HG03045 (cell line): ENCODE measurements around the gene HSPA1A.
A peak's percentile ranks its signal among the peaks of the same experiment; 100 is the strongest.

Experiments
- ATAC-seq: cut with Tn5 transposase; IDR thresholded peaks from one replicate; pipeline ENCODE4 v1.9.1; 2021; ENCODE audit warnings: mild to moderate bottlenecking, moderate library complexity; ENCODE audit not compliant: unreplicated experiment

HSPA1A gene

GRCh38 chr6:31815025-31815838, at the start of gene HSPA1A, which contains the start of gene HSPA1L:
HSPA1A (plus strand) TSS chr6:31815543; CDS start chr6:31815757, 214 bp downstream.
HSPA1L (minus strand) TSS chr6:31815283; CDS start chr6:31811972, 3,311 bp downstream.
- ATAC-seq: peak; percentile 36

GRCh38 chr6:31765559-31765909, 49.8 kb upstream of the HSPA1A start:
- ATAC-seq: no peak

GRCh38 chr6:31765910-31766794, 49.2 kb upstream of the HSPA1A start:
- ATAC-seq: no peak

GRCh38 chr6:31767096-31767645, 48.2 kb upstream of the HSPA1A start:
- no peak for ATAC-seq

DNA sequence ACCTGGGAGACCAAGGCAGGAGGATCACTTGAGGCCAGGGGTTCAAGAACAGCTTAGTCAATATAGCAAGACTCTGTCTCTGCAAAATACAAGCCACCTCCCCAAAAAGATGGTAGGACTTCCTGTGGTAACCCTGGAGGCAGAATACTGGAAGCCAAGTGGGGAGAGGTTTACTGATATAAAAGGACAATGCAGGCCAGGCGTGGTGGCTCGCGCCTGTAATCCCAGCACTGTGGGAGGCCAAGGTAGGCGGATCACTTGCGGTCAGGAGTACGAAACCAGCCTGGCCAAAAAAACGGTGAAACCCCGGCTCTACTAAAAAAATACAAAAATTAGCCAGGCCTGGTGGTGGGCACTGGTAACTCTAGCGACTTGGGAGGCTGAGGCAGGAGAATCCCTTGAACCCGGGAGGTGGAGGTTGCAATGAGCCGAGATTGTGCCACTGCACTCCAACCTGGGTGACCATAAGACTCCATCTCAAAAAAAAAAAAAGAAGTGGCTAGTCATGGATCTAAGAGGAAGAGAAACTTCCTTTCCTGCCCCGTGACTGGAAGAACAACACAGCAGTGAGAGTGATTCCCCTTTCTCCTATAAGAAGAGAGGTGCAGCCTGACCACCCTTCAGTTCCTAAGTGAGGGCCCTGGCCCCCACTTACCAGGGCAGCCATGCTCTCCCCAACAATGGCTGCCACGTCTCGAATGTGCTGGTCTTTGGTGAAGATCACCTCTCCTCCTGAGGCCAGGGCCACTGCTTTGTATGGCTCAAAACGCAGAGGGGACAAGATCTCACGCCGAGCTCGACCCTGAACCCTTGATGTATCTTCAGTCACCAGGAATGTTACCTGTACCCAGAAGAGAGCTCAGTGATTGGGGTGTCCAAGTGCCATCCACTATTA, 46.7 kb upstream of the HSPA1A start:
- no peak for ATAC-seq

- ATAC-seq: no peak
Measured at GRCh38 chr6:31769684-31770371, 45.5 kb upstream of the HSPA1A start.

DNA sequence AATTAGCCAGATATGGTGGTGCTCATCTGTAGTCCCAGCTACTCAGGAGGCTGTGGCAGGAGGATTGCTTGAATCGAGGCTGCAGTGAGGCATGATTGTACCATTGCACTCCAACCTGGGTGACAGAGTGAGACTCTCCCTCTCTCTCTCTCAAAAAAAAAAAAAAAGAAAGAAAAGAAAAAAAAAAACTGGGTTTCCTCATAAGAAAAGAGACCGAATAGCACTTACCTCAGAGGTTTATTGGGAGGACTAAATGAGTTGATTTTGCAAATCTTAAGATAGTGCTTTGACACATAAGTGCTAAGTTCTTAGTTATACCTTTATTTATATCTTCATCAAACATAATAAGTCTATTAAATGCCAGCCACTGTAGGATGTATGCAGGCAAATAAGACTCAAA, 44.5 kb upstream of the HSPA1A start:
- no peak for ATAC-seq

DNA sequence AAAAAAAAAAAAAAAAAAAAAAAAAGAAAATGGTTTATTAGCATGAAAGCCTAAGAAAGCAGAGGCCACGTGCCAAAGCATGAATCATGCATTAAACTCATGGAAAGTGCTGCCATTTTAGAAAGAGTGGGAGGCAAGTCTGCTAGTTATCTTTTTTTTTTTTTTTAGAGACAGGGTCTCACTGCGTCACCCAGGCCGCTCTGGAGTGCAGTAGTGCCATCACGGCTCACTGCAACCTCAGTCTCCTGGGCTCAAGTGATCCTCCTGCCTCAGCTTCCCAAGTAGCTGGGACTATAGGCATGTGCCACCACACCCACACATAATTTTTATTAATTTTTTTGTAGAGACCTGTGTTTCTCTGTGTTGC, 43.4 kb upstream of the HSPA1A start:
- ATAC-seq: no peak

DNA sequence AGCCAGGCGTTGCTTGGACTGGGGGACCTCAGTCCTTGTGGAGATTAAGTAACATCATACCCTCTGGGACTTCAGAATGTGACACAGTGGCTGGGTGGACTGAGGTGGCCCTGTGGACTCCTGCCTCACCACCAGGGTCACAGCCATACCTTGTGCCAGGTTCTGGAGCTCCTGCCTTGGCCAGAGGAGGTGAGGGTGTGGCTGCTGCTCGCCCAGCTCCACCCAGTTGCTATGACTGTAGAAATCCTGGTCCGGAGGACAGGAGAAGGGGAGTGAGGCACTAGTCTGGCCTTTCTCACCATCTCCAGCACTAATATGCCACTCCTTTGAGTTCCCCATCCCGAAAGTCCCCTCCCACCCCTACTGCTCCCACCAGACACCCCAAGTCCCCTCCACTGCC, 40.2 kb upstream of the HSPA1A start:
- ATAC-seq: no peak

GRCh38 chr6:31775633-31776484, 39.5 kb upstream of the HSPA1A start:
- no peak for ATAC-seq

- no peak for ATAC-seq
Measured at GRCh38 chr6:31776485-31776988, 38.8 kb upstream of the HSPA1A start.

DNA sequence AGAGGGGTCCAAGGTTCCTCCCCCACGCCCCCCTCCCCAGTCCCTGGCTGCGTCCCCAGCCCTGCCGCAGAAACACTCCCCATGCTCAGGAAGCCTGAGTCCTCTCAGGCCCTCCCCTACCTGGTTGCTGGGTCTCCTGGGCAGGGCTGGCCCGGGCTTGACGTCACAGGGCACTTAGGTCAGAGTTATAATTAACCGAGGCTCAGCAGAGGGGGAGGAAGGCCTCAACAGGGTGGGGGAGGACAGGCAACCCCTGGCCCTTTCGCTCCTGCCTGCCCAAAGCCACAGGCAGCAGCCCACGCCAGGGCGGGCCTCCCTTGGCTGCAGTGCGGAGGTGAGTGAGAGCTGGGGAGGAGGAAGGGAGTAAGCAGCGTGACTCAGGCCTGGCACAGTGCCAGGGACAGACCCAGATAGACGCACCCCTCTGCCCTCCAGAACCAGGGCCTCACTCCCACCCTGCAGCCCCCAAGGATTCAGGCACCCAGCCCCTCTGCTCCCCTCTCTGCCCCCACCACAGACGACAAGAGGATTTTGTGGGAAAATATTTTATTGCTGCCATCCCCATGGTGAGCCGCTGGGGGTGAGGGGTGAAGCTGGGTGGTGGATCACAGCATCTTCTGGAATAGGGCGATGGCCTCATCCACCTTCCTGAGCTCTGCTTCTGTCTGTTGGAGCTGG, 38.2 kb upstream of the HSPA1A start, which contains the start of gene VWA7:
Gene VWA7 (minus strand): TSS at position 340 of the 678 bp plus-strand sequence. CDS start 549 bp downstream, outside the sequence.
- peak; percentile 67 for ATAC-seq

- no peak for ATAC-seq
Measured at GRCh38 chr6:31777667-31778050, 37.7 kb upstream of the HSPA1A start.

- ATAC-seq: no peak
Measured at GRCh38 chr6:31778193-31778592, 37.1 kb upstream of the HSPA1A start.

DNA sequence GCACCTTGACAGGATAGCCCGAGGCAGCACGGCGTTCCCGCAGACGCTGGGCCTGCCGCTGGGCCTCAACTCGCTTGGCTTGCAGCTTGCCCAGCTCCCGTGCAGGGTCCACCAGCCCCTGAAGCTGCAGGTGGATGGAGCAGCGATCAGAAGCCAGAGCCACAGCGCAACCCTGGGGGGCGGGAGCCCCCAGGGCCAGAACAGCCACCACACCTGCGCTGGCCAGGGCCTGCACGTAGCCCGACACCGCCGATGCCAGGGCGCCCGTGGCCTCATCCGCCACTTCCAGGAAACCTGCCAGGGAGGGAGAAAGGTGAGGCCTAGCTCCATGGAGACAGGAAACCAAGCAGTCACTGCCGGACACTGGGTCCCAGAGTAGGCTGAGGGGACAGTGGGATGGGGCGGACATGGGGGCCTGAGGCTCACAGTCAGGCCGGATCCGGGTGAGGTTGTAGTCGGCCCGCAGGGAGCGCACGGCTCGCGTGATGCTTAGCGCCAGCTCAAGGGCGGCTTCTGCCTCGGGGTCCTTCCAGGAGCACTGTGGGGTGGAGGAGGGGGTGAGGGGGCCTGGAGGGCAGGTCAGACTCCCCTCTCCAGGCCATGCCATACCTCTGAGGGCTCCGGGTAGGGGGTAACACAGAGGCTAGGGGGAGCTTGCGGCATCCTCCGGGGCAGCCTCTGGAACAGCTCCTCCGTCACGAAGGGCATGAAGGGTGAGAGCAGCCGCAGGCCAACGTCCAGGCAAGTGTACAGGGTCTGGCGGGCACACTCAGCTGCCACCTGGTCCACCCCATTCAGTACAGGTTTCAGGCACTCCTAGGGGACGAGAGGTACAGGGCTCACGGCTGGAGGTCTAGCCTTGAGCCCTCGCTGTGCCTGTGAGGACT, 36.1 kb upstream of the HSPA1A start:
- ATAC-seq: no peak

GRCh38 chr6:31779908-31780307, 35.4 kb upstream of the HSPA1A start:
- ATAC-seq: no peak

- ATAC-seq: no peak
Measured at GRCh38 chr6:31780507-31781243, 34.7 kb upstream of the HSPA1A start.
